ENCODE measurements around the gene CFAP99. TPM values are rescaled to one million over a fixed set of nuclear protein-coding genes. Genes with fewer than 3 reads are reported as not detected.

Gene CFAP99
- total and polyA plus RNA-seq, 9 of the 15 experiments (the other 6 are each of a cell fraction or from before 2014, with no cell fraction given): 0.07 to 0.18 (median 0.09) TPM; not detected in 6

- 0 out of 2 replicates have a peak, but pooled peaks have one; percentile 7 for TF ChIP-seq TCF3 (CRISPR knock-in tag; IDR thresholded peaks at IDR 0.05)
- TF ChIP-seq E2F6 (IDR thresholded peaks at IDR 0.05; ENCODE audit: borderline replicate concordance in 1 of 2, extremely low read depth in 1 of 2, insufficient read depth in 1 of 2, insufficient read length in 1 of 2, low read depth in 1 of 2, low read length in 1 of 2, poor library complexity in 1 of 2, severe bottlenecking in 1 of 2): peak; percentile 86 to 97
- peak; percentile 77 for TF ChIP-seq ZFX (CRISPR knock-in tag; IDR thresholded peaks at IDR 0.05)
- TF ChIP-seq MCM3 (IDR thresholded peaks at IDR 0.05): no peak
- TF ChIP-seq ZNF431 (CRISPR knock-in tag; IDR thresholded peaks at IDR 0.05): peak; percentile 78
- TF ChIP-seq ZNF830 (CRISPR knock-in tag; IDR thresholded peaks at IDR 0.05): no peak
- no peak for TF ChIP-seq SREBF1 (IDR thresholded peaks at IDR 0.05; ENCODE audit: borderline replicate concordance, low read depth, low read length)
- no peak for TF ChIP-seq ZNF384 (IDR thresholded peaks at IDR 0.05; ENCODE audit: low read depth, low read length)
- TF ChIP-seq E2F3 (CRISPR knock-in tag; IDR thresholded peaks at IDR 0.05): no peak
- TF ChIP-seq ZBTB7A (IDR thresholded peaks at IDR 0.05; ENCODE audit: borderline replicate concordance, control insufficient read depth, low read depth, low read length): peak; percentile 63; the same call in 1 of the 2 replicates
- TF ChIP-seq SRF (CRISPR knock-in tag; IDR thresholded peaks at IDR 0.05): no peak
- TF ChIP-seq, protein P1, sequence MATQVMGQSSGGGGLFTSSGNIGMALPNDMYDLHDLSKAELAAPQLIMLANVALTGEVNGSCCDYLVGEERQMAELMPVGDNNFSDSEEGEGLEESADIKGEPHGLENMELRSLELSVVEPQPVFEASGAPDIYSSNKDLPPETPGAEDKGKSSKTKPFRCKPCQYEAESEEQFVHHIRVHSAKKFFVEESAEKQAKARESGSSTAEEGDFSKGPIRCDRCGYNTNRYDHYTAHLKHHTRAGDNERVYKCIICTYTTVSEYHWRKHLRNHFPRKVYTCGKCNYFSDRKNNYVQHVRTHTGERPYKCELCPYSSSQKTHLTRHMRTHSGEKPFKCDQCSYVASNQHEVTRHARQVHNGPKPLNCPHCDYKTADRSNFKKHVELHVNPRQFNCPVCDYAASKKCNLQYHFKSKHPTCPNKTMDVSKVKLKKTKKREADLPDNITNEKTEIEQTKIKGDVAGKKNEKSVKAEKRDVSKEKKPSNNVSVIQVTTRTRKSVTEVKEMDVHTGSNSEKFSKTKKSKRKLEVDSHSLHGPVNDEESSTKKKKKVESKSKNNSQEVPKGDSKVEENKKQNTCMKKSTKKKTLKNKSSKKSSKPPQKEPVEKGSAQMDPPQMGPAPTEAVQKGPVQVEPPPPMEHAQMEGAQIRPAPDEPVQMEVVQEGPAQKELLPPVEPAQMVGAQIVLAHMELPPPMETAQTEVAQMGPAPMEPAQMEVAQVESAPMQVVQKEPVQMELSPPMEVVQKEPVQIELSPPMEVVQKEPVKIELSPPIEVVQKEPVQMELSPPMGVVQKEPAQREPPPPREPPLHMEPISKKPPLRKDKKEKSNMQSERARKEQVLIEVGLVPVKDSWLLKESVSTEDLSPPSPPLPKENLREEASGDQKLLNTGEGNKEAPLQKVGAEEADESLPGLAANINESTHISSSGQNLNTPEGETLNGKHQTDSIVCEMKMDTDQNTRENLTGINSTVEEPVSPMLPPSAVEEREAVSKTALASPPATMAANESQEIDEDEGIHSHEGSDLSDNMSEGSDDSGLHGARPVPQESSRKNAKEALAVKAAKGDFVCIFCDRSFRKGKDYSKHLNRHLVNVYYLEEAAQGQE (IDR thresholded peaks at IDR 0.05; ENCODE audit: borderline replicate concordance): peak; percentile 69
- TF ChIP-seq, protein P1 (CRISPR knock-in tag; IDR thresholded peaks at IDR 0.05; ENCODE audit: low read depth): no peak
- peak; percentile 33; the same call in 1 of the 2 replicates for TF ChIP-seq PHF8 (IDR thresholded peaks at IDR 0.05; ENCODE audit: borderline replicate concordance, low read length)
- TF ChIP-seq ELF1 (tag; IDR thresholded peaks at IDR 0.05): no peak
- TF ChIP-seq THRAP3 (IDR thresholded peaks at IDR 0.05; ENCODE audit: borderline replicate concordance): no peak
- TF ChIP-seq, protein P2, sequence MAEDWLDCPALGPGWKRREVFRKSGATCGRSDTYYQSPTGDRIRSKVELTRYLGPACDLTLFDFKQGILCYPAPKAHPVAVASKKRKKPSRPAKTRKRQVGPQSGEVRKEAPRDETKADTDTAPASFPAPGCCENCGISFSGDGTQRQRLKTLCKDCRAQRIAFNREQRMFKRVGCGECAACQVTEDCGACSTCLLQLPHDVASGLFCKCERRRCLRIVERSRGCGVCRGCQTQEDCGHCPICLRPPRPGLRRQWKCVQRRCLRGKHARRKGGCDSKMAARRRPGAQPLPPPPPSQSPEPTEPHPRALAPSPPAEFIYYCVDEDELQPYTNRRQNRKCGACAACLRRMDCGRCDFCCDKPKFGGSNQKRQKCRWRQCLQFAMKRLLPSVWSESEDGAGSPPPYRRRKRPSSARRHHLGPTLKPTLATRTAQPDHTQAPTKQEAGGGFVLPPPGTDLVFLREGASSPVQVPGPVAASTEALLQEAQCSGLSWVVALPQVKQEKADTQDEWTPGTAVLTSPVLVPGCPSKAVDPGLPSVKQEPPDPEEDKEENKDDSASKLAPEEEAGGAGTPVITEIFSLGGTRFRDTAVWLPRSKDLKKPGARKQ (CRISPR knock-in tag; IDR thresholded peaks at IDR 0.05): peak; percentile 66; the same call in 1 of the 2 replicates
Observed at GRCh38 chr4:2462218-2462991, 43.6 kb downstream of the CFAP99 start (continued).

All from K562 (cell line).